Stomach (tissue), 19 donors: Measurements from ENCODE around the gene SLIT1. TPM values are rescaled to one million over a fixed set of nuclear protein-coding genes. Genes with fewer than 3 reads are reported as not detected.

Experiments
- DNase-seq, 2 donors: peaks; one replicate each; pipeline versions ENCODE4 v3.0.0 to v3.0.0-alpha.2; 2013 to 2019
- H3K27ac ChIP-seq, 5 donors: fragments of 200-600 bp in 4 of 5; sonication (generic) in 4 of 5; one replicate each; pipeline ENCODE4 v1.5.1; 2013 to 2019; ENCODE audit warnings: mild to moderate bottlenecking in 1 of 5, moderate library complexity in 1 of 5
- H3K27me3 ChIP-seq, 3 donors: fragments of 200-600 bp; sonication (generic); one replicate each; pipeline ENCODE4 v1.5.1; 2017 to 2019; ENCODE audit warnings: mixed run types in 1 of 3
- H3K36me3 ChIP-seq, 4 donors: fragments of 200-600 bp; sonication (generic); 1 replicate in 3 of 4; 2 replicates in 1 of 4; pipeline ENCODE4 v1.5.1; 2016 to 2019
- H3K4me1 ChIP-seq, 4 donors: fragments of 200-600 bp; sonication (generic); one replicate each; pipeline ENCODE4 v1.5.1; 2016 to 2019
- H3K4me3 ChIP-seq, 4 donors: fragments of 200-600 bp; sonication (generic) in 3 of 4; one replicate each; pipeline ENCODE4 v1.5.1; 2016 to 2019; ENCODE audit warnings: mild to moderate bottlenecking in 1 of 4
- H3K9me3 ChIP-seq, 4 donors: fragments of 200-600 bp; sonication (generic); one replicate each; pipeline ENCODE4 v1.5.1; 2016 to 2019
- EP300 ChIP-seq: sonication (generic); formaldehyde crosslinking; IDR thresholded peaks from one replicate; pipeline ENCODE4 v1.6.1; 2017; ENCODE audit warnings: antibody characterized with exemption
- POLR2A ChIP-seq, 4 donors: fragments of 450-650 bp; IDR thresholded peaks; one replicate each; pipeline ENCODE4 v1.6.1; 2016; ENCODE audit warnings: antibody characterized with exemption in 4 of 4, control low read depth in 2 of 4, mild to moderate bottlenecking in 1 of 4, moderate library complexity in 1 of 4
- POLR2AphosphoS5 ChIP-seq, 3 donors: sonication (generic); formaldehyde crosslinking; IDR thresholded peaks; one replicate each; pipeline ENCODE4 v1.6.1; 2016; ENCODE audit warnings: antibody characterized with exemption in 3 of 3
- WGBS, 5 donors: extraction: QIAGEN DNeasy Blood & Tissue Kit in 3 of 5; methylation state at CpG; one replicate each; pipeline versions ENCODE4 v1.1.5 to v1.1.7; 2013 to 2018; 5-methylcytosine and 5-hydroxymethylcytosine counted together
- intact Hi-C: fragments of 100-400 bp; cut with DNase I; formaldehyde crosslinking; loops from one replicate; pipeline ENCODE4 v1.15.1; 2023; ENCODE audit warnings: low total_unique reads
- long read RNA-seq, 10 donors: transcript quantifications; one replicate each; lab custom pipeline, GENCODE V29; 2026
- polyA plus RNA-seq, 3 donors: library from polyadenylated mRNA; stranded (reverse); fragments of 200-250 nt; gene quantifications; one replicate each; pipeline ENCODE4 v1.2.3, GENCODE V29; 2013
- total RNA-seq, 5 donors: library from RNA; depleted of rRNA; stranded (reverse); fragments of >200 nt; gene quantifications; one replicate each; pipeline versions ENCODE4 v1.1.0 to v1.2.3, GENCODE V29; 2014 to 2016
- TF ChIP-seq, protein P1 (sequence below), 7 experiments: fragments of 450-650 bp in 4 of 7; fragments of 200-600 bp in 3 of 7; sonication (generic) in 3 of 7; IDR thresholded peaks; one replicate each; pipeline ENCODE4 v1.5.1; 2016 to 2019; ENCODE audit warnings: antibody characterized with exemption in 7 of 7, control low read depth in 2 of 7, mild to moderate bottlenecking in 1 of 7
- donor health status: healthy with polysubstance abuse.
- donor health status: Bipolar disorder and iron deficiency.
- donor health status: healthy.

SLIT1 gene
- 1 to 10 TPM in 3 of 5 donors, under 1 TPM in 2; under 0.01 to 6.1 (median 1.0) TPM for total RNA-seq
- under 1 TPM; under 0.01 to 0.15 (median 0.15) TPM for polyA plus RNA-seq
- long read RNA-seq, donor 1 = 0 reads
- long read RNA-seq, donor 2 = 0 reads
- long read RNA-seq, donor 3 = 0 reads
- long read RNA-seq, donor 4 = 0 reads
- long read RNA-seq, donor 5 = 0 reads
- long read RNA-seq, donor 6 = 0 reads
- long read RNA-seq, donor 7 = 0 reads
- long read RNA-seq, donor 8 = 0 reads
- long read RNA-seq, donor 9 = 0 reads
- long read RNA-seq, donor 10 = 0 reads

GRCh38 chr10:97185326-97186058 lies at the start of gene SLIT1:
Gene SLIT1, minus strand, starts transcription at chr10:97185959. Its CDS starts 285 bp downstream, at chr10:97185674.
- peak in 1 of 2 donors; percentile 79 for DNase-seq
- peak within 1 kb of the TSS; percentile 5 to 49 (median 30) for H3K4me3 ChIP-seq
- TF ChIP-seq EP300 = no peak
- no peak for TF ChIP-seq POLR2A (IDR thresholded peaks at IDR 0.05)
- TF ChIP-seq, protein P1, sequence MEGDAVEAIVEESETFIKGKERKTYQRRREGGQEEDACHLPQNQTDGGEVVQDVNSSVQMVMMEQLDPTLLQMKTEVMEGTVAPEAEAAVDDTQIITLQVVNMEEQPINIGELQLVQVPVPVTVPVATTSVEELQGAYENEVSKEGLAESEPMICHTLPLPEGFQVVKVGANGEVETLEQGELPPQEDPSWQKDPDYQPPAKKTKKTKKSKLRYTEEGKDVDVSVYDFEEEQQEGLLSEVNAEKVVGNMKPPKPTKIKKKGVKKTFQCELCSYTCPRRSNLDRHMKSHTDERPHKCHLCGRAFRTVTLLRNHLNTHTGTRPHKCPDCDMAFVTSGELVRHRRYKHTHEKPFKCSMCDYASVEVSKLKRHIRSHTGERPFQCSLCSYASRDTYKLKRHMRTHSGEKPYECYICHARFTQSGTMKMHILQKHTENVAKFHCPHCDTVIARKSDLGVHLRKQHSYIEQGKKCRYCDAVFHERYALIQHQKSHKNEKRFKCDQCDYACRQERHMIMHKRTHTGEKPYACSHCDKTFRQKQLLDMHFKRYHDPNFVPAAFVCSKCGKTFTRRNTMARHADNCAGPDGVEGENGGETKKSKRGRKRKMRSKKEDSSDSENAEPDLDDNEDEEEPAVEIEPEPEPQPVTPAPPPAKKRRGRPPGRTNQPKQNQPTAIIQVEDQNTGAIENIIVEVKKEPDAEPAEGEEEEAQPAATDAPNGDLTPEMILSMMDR (IDR thresholded peaks at IDR 0.05) = no peak
- TF ChIP-seq POLR2AphosphoS5 (IDR thresholded peaks at IDR 0.05) = no peak
- intact Hi-C loops = no loop called here
- peaks cover 9 to 93% (median 45%) of the 10 kb centered on the region in 3 donors for H3K27me3 ChIP-seq
- no peak within 1 kb of the TSS for H3K27ac ChIP-seq
- peaks cover 8 to 16% (median 13%) of the 10 kb centered on the region in 4 donors for H3K4me1 ChIP-seq
- no peaks in the 10 kb centered on the region for H3K36me3 ChIP-seq
- 1 to 3% (median 2%) methylated on average over 30 to 74 of the region's 74 CpGs for WGBS, 5 donors
- H3K9me3 ChIP-seq = no peaks in the 10 kb centered on the region

GRCh38 chr10:97235353-97235752 lies 49.6 kb upstream of the SLIT1 start:
- peaks cover 8 to 54% (median 35%) of the 10 kb centered on the region in 4 donors for H3K36me3 ChIP-seq
- H3K4me3 ChIP-seq = no peak overlapping the region
- no peaks in the 10 kb centered on the region for H3K9me3 ChIP-seq
- no peaks in the 10 kb centered on the region for H3K4me1 ChIP-seq
- no peak for TF ChIP-seq POLR2AphosphoS5 (IDR thresholded peaks at IDR 0.05)
- no peak for TF ChIP-seq POLR2A (IDR thresholded peaks at IDR 0.05)
- no peak for TF ChIP-seq EP300
- TF ChIP-seq, protein P1 (IDR thresholded peaks at IDR 0.05) = no peak
- intact Hi-C loops = no loop called here
- no peak for DNase-seq
- WGBS, 5 donors = 89 to 96% (median 94%) methylated on average over 4 of the region's 4 CpGs
- H3K27ac ChIP-seq = no peak overlapping the region
- H3K27me3 ChIP-seq = no peaks in the 10 kb centered on the region

DNA sequence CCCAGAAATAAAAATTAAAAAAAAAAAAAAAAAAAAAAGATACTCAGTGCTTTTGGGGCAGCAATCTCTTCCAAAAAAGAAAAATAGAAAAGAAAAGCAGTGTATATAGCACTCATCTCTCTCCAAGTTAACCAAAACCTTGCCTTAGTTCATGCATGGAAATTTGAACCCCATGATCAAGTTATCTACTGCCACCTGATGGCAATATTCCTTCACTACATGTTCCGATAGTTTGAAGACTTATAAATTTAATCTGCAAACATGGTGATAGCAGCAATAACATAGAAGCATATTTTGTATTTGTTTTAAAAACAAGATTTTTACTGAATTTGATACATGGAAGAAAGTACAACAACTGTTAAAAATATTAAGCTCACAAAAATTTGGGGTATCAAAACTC lies 48.6 kb upstream of the SLIT1 start:
- no peak overlapping the region for H3K4me3 ChIP-seq
- H3K9me3 ChIP-seq = no peaks in the 10 kb centered on the region
- H3K36me3 ChIP-seq = peaks cover 12 to 48% (median 39%) of the 10 kb centered on the region in 4 donors
- no peak overlapping the region for H3K27ac ChIP-seq
- H3K4me1 ChIP-seq = no peaks in the 10 kb centered on the region
- peak in 1 of 2 donors; percentile 64 for DNase-seq
- no peaks in the 10 kb centered on the region for H3K27me3 ChIP-seq
- TF ChIP-seq POLR2AphosphoS5 (IDR thresholded peaks at IDR 0.05) = no peak
- TF ChIP-seq, protein P1 (IDR thresholded peaks at IDR 0.05) = peak in 5 of 7 experiments; percentile 17 to 42 (median 22)
- 29 to 48% (median 38%) methylated on average over 1 of the region's 1 CpG for WGBS, 5 donors
- intact Hi-C loops = no loop called here

- intact Hi-C loops = no loop called here
- Histone ChIP-seq H3K4me1 (no peaks in the 10 kb centered on the region), H3K9me3 (no peaks in the 10 kb centered on the region), H3K4me3 (no peak overlapping the region), H3K36me3 (peaks cover 12 to 61% (median 59%) of the 10 kb centered on the region in 4 donors), H3K27ac (no peak overlapping the region), H3K27me3 (no peaks in the 10 kb centered on the region)
- 96 to 98% (median 97%) methylated on average over 1 of the region's 1 CpG for WGBS, 5 donors
- no peak for DNase-seq
- TF ChIP-seq EP300 = no peak
- no peak for TF ChIP-seq POLR2AphosphoS5 (IDR thresholded peaks at IDR 0.05)
- no peak for TF ChIP-seq POLR2A (IDR thresholded peaks at IDR 0.05)
- TF ChIP-seq, protein P1 (IDR thresholded peaks at IDR 0.05) = no peak
These were observed 44.4 kb upstream of the SLIT1 start for GRCh38 chr10:97230146-97230545.
